Cardiac septum (tissue), 1 donor: ENCODE data around the gene KDSR. TPM values are rescaled to one million over a fixed set of nuclear protein-coding genes. Genes with fewer than 3 reads are reported as not detected.

ENCODE experiments used
- DNase-seq: peaks from one replicate; pipeline ENCODE4 v3.0.0-alpha.2; 2020; ENCODE audit warnings: low spot score
- intact Hi-C: fragments of 100-400 bp; cut with DNase I; formaldehyde crosslinking; loops from one replicate; pipeline ENCODE4 v1.14.0; 2022
- total RNA-seq: library from RNA; stranded (reverse); fragmentation: NEBNext Ultra II Directional; extraction: Animal tissue kit (Norgen Biotek cat#: 25700); gene quantifications from one replicate; pipeline ENCODE4 v1.2.1, GENCODE V29; 2021
- donor health status: DM: no; HTN: no; CAD: no.

The KDSR gene
- total RNA-seq, 1 donor from 2014 or later, result 54.3 TPM

DNA sequence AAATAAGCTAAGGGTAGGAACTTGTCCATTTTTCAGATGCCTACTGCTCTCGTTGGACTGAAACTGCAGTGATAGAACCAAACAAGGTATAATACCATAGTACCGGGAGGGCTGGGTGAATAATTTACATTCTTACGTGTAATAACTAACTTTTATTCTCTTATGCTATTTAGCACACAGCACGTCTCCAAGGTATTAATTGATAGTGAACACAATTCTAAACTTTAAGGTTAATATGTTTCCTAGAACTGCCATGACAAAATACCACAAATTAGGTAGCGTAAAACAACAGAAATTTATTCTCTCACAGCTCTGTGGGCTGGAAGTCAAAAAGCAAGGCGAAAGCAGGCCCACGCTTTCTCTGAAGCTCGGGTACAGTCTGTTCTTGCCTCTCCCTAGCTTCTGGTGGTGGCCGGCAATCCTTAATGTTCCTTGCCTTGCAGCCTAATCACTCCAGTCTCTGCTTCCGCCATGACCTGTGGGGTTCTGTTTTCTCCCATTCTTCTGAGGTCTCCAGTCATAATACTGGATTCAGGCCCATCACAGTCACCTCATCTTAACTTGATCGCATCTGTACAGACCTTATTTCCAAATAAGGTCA, 41.8 kb downstream of the KDSR start:
- no peak for DNase-seq
- intact Hi-C loops, result no loop called here

GRCh38 chr18:63322908-63323634, 43.9 kb downstream of the KDSR start:
- intact Hi-C loops, result loop anchor here (1.0 to 5.0 kb wide), 2 partner anchors 141 to 307 kb away; no protein-coding TSS in a partner anchor
- no peak for DNase-seq

DNA sequence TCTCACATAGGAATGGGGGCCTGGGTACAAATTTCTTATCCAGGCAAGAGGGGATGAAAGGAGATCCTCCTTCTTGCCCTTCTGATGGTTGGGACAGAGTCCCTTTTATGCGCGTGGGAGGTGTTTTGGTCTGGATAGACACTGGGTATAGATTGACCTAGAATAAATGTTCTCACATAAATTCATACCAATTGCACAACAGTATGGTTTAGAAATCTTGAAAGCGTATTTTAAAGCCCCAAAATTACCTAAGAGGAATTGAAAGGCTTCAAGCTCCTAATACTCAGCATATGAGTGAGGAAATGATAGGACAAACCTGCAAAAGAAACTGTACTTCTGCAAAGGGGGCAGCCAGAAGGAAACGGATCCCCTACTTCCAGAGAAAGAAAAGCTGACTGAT, 44.8 kb downstream of the KDSR start:
- intact Hi-C loops, result loop anchor here (1.0 to 5.0 kb wide), 2 partner anchors 140 to 306 kb away; no protein-coding TSS in a partner anchor
- DNase-seq, result no peak

DNA sequence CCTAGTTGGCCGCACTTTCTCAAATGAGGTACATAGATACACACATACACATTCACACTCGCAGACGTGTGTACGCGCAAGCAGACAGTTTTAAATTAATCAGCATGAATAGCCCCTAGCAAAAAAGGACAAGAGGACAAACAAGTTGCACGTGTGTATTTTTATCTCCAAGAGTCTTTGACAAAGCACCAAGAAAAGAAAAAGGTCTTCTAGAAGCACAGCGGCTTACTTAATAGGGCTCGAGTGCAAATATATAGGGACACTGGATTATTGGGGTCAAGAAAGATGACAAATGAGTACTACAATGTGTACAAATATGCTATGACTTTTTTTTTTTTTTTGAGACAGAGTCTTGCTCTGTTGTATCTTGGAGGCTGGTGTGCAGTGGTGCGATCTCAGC, 45.7 kb downstream of the KDSR start:
- intact Hi-C loops, result loop anchor here (2.0 to 5.0 kb wide), 2 partner anchors 139 to 188 kb away; no protein-coding TSS in a partner anchor

GRCh38 chr18:63320975-63321265, 46.1 kb downstream of the KDSR start:
- intact Hi-C loops, result loop anchor here (2.0 to 5.0 kb wide), 2 partner anchors 139 to 188 kb away; no protein-coding TSS in a partner anchor
- DNase-seq, result no peak

More for the DNA sequence above, 45.7 kb downstream of the KDSR start:
- DNase-seq, result no peak

GRCh38 chr18:63320123-63320974, 46.7 kb downstream of the KDSR start:
- DNase-seq, result peak; percentile 92
- intact Hi-C loops, result loop anchor here (2.0 to 5.0 kb wide), 2 partner anchors 138 to 188 kb away; no protein-coding TSS in a partner anchor

- DNase-seq, result no peak
Observed at GRCh38 chr18:63319383-63320122, 47.5 kb downstream of the KDSR start, which contains the start of gene BCL2. Gene BCL2 (minus strand): TSS chr18:63319769.

GRCh38 chr18:63318889-63319382, 48.1 kb downstream of the KDSR start:
- intact Hi-C loops, result no loop called here
- DNase-seq, result no peak

More at GRCh38 chr18:63319383-63320122, 47.5 kb downstream of the KDSR start, which contains the start of gene BCL2:
- intact Hi-C loops, result loop anchor here (2.0 to 5.0 kb wide), 2 partner anchors 137 to 187 kb away; no protein-coding TSS in a partner anchor

DNA sequence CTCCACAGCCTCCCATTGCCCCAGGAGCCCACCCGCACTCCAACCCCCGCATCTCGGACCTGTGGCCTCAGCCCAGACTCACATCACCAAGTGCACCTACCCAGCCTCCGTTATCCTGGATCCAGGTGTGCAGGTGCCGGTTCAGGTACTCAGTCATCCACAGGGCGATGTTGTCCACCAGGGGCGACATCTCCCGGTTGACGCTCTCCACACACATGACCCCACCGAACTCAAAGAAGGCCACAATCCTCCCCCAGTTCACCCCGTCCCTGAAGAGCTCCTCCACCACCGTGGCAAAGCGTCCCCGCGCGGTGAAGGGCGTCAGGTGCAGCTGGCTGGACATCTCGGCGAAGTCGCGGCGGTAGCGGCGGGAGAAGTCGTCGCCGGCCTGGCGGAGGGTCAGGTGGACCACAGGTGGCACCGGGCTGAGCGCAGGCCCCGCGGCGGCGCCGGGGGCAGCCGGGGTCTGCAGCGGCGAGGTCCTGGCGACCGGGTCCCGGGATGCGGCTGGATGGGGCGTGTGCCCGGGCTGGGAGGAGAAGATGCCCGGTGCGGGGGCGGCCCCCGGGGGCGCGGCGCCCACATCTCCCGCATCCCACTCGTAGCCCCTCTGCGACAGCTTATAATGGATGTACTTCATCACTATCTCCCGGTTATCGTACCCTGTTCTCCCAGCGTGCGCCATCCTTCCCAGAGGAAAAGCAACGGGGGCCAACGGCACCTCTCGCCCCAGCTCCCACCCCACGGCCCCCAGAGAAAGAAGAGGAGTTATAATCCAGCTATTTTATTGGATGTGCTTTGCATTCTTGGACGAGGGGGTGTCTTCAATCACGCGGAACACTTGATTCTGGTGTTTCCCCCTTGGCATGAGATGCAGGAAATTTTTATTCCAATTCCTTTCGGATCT, 48.8 kb downstream of the KDSR start:
- intact Hi-C loops, result loop anchor here (2.0 kb wide), 1 partner anchor 55 kb away; no protein-coding TSS in a partner anchor
- peak; percentile 84 for DNase-seq

DNA sequence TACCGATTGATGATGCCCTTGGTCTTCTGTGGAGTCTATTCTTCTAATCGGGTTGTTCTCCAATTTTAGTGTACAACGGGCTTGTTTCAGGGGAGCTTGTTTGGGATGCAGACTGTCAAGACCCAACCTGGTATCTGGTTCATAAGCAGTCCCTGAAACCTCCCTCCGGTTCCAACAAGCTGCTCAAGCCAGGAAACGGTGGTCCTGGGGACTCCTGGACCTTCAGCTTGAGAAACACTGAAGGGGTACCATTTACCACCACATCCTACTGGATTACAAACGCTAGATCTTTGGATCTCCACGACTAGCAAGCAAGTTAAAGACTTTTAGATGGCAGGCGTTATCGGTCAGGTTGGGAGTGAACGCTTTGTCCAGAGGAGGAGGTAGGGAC, 49.5 kb downstream of the KDSR start:
- intact Hi-C loops, result loop anchor here (2.0 kb wide), 1 partner anchor 55 kb away; no protein-coding TSS in a partner anchor
- no peak for DNase-seq

- intact Hi-C loops, result loop anchor here (2.0 kb wide), 1 partner anchor 54 kb away; no protein-coding TSS in a partner anchor
- DNase-seq, result no peak
Observed at GRCh38 chr18:63316612-63317555, 50.1 kb downstream of the KDSR start.

GRCh38 chr18:63315876-63316275, 51.1 kb downstream of the KDSR start:
- intact Hi-C loops, result loop anchor here (2.0 kb wide), 1 partner anchor 53 kb away; no protein-coding TSS in a partner anchor
- DNase-seq, result no peak

DNA sequence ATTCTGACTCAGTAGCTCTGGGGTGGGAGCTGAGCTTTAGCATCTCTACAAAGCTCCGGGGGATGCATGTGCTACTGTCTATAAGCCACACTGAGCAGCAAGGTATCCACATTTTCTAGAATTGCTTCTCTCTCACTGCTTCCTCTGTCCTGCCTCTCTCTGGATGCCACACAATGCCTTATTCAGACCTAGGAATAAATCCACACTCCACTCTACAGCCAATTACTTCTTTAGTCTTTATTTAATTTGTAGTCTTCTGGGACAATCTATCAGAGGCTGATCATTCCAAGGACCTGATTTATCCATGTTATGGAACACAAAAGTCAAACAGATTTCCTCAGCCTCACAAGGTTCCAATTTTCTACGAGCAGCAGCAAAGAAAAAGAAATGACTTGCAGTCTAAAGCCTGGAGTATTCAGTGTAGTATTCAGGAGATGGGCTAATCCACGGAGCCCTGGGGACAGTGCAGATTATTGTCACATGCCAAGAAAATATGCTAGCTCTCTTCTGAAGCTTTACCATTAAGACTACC, 51.8 kb downstream of the KDSR start:
- intact Hi-C loops, result no loop called here
- DNase-seq, result no peak

GRCh38 chr18:63314062-63314790, 52.8 kb downstream of the KDSR start:
- intact Hi-C loops, result no loop called here

DNA sequence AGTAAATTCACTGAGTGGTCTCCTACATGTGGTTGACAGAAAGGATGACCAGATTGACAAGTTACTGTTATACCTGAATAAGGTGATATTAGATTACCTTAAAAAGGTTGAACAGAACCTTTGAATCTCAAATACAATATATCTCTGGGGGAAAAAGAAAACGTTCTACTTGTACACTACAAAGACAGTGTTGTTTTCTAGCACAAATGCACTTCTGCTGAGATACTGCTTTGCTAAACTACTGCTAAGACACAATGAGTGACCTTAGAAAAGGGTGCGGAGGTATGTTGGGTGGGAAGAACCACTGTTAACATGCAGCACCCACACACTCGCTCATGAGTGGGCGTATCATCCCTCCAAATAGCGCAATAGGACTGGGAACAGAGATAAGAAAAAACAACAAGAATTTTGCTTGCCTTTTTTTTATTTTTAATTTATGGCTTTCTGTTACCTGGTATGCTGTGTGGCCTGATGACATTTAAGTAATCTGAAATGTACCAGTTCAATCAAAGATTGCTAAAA, 53.5 kb downstream of the KDSR start:
- intact Hi-C loops, result no loop called here
- DNase-seq, result no peak

More at GRCh38 chr18:63314062-63314790, 52.8 kb downstream of the KDSR start:
- DNase-seq, result no peak
